Inflammatory macrophage treated with lipopolysaccharide for 4 hours (primary cell): ENCODE results near the gene CCDC171.
"Not testable (repeated sequence)": the region's sequence is repeated elsewhere in the genome, so short reads cannot be mapped to it uniquely, and the experiment has no call there.

Experiments
- DNase-seq: peaks from one replicate; pipeline ENCODE4 v3.0.0-alpha.2; 2020

The CCDC171 gene

GRCh38 chr9:15572200-15572770 lies 19.4 kb downstream of the CCDC171 start:
- DNase-seq: no peak

- no peak for DNase-seq
These were observed 23.7 kb downstream of the CCDC171 start for GRCh38 chr9:15576350-15577050.

- DNase-seq: no peak
These were observed 25.9 kb downstream of the CCDC171 start for GRCh38 chr9:15578714-15579113.

GRCh38 chr9:15584379-15584778 lies 31.5 kb downstream of the CCDC171 start:
- no peak for DNase-seq

- no peak for DNase-seq
These were observed 39.5 kb downstream of the CCDC171 start for GRCh38 chr9:15592317-15592716.

- DNase-seq: not testable (repeated sequence)
These were observed 40.1 kb downstream of the CCDC171 start for GRCh38 chr9:15592940-15593339.

GRCh38 chr9:15600666-15601330 lies 48.0 kb downstream of the CCDC171 start:
- not testable (repeated sequence) for DNase-seq

GRCh38 chr9:15606643-15607472 lies 54.0 kb downstream of the CCDC171 start:
- peak; percentile 60 for DNase-seq

- DNase-seq: no peak
These were observed 60.1 kb downstream of the CCDC171 start for GRCh38 chr9:15612962-15613361.

GRCh38 chr9:15617782-15618181 lies 64.9 kb downstream of the CCDC171 start:
- no peak for DNase-seq

- DNase-seq: no peak
These were observed 65.9 kb downstream of the CCDC171 start for GRCh38 chr9:15618540-15619331.

- DNase-seq: no peak
These were observed 69.6 kb downstream of the CCDC171 start for GRCh38 chr9:15622318-15622971.

GRCh38 chr9:15635752-15636151 lies 82.9 kb downstream of the CCDC171 start:
- DNase-seq: no peak

- no peak for DNase-seq
These were observed 87.3 kb downstream of the CCDC171 start for GRCh38 chr9:15640121-15640520.

- DNase-seq: no peak
These were observed 88.4 kb downstream of the CCDC171 start for GRCh38 chr9:15641291-15641690.

- peak; percentile 37 for DNase-seq
These were observed 89.6 kb downstream of the CCDC171 start for GRCh38 chr9:15642369-15642962.

GRCh38 chr9:15670246-15670645 lies 117.4 kb downstream of the CCDC171 start:
- no peak for DNase-seq

GRCh38 chr9:15670894-15671293 lies 118.1 kb downstream of the CCDC171 start:
- no peak for DNase-seq

GRCh38 chr9:15693701-15694100 lies 140.9 kb downstream of the CCDC171 start:
- no peak for DNase-seq

- no peak for DNase-seq
These were observed 144.1 kb downstream of the CCDC171 start for GRCh38 chr9:15696979-15697378.

- no peak for DNase-seq
These were observed 144.6 kb downstream of the CCDC171 start for GRCh38 chr9:15697446-15697851.
